GM15510 (cell line): Measurements from ENCODE around the gene BCLAF1.

Experiments used
- POLR2A ChIP-seq: IDR thresholded peaks from 3 replicates; pipeline ENCODE4 v1.6.1; 2011; ENCODE audit warnings: borderline replicate concordance; ENCODE audit not compliant: insufficient read length; ENCODE audit errors: extremely low read depth

The BCLAF1 gene

GRCh38 chr6:136318676-136319075 is 29.0 kb upstream of the BCLAF1 start:
- TF ChIP-seq POLR2A: no peak

- TF ChIP-seq POLR2A: no peak
Observed at GRCh38 chr6:136317971-136318370, 28.3 kb upstream of the BCLAF1 start.

- no peak for TF ChIP-seq POLR2A
Observed at GRCh38 chr6:136317021-136317694, 27.5 kb upstream of the BCLAF1 start.

- TF ChIP-seq POLR2A: no peak
Observed at GRCh38 chr6:136315594-136315993, 25.9 kb upstream of the BCLAF1 start.

GRCh38 chr6:136312975-136313374 is 23.3 kb upstream of the BCLAF1 start:
- TF ChIP-seq POLR2A: no peak

GRCh38 chr6:136309729-136310311 is 20.2 kb upstream of the BCLAF1 start:
- no peak for TF ChIP-seq POLR2A

- TF ChIP-seq POLR2A: no peak
Observed at GRCh38 chr6:136309171-136309570, 19.5 kb upstream of the BCLAF1 start.

GRCh38 chr6:136307351-136307750 is 17.7 kb upstream of the BCLAF1 start:
- no peak for TF ChIP-seq POLR2A

GRCh38 chr6:136306466-136306865 is 16.8 kb upstream of the BCLAF1 start:
- TF ChIP-seq POLR2A: no peak

GRCh38 chr6:136304410-136304809 is 14.8 kb upstream of the BCLAF1 start:
- no peak for TF ChIP-seq POLR2A

GRCh38 chr6:136303516-136303915 is 13.9 kb upstream of the BCLAF1 start:
- TF ChIP-seq POLR2A: no peak

- TF ChIP-seq POLR2A: no peak
Observed at GRCh38 chr6:136294621-136295020, 5.0 kb upstream of the BCLAF1 start.

- no peak for TF ChIP-seq POLR2A
Observed at GRCh38 chr6:136290410-136291010, 864 bp upstream of the BCLAF1 start.

GRCh38 chr6:136289327-136289578 is 393 bp downstream of the BCLAF1 start:
- TF ChIP-seq POLR2A: peak; percentile 49

GRCh38 chr6:136288566-136289326 is 900 bp downstream of the BCLAF1 start:
- no peak for TF ChIP-seq POLR2A

- TF ChIP-seq POLR2A: no peak
Observed at GRCh38 chr6:136284909-136285308, 4.7 kb downstream of the BCLAF1 start.

- no peak for TF ChIP-seq POLR2A
Observed at GRCh38 chr6:136282906-136283305, 6.7 kb downstream of the BCLAF1 start.
